ENCODE data around the gene INPP5B. TPM values are rescaled to one million over a fixed set of nuclear protein-coding genes. Genes with fewer than 3 reads are reported as not detected.

INPP5B gene
- total RNA-seq, 2 experiments from 2014 or later: 31.5 to 33.8 TPM

GRCh38 chr1:37958690-37959089, 11.8 kb upstream of the INPP5B start:
- CTCF ChIA-PET: interaction anchor here (1.7 kb wide), 1 partner anchor 10 kb away, joined by 7 read pairs; no protein-coding TSS in a partner anchor
- no peak for DNase-seq
- Mint-ChIP-seq H3K27me3 (no peaks in the 10 kb centered on the region), H3K4me3 (no peak overlapping the region), H3K4me1 (no peaks in the 10 kb centered on the region), H3K36me3 (ENCODE audit: low read depth) (peaks cover 36% of the 10 kb centered on the region), H3K27ac (no peak overlapping the region), H3K9me3 (no peaks in the 10 kb centered on the region)
- POLR2A ChIA-PET: no interaction called here

- Mint-ChIP-seq H3K9me3 (no peaks in the 10 kb centered on the region), H3K36me3 (ENCODE audit: low read depth) (peaks cover 28% of the 10 kb centered on the region), H3K4me1 (no peaks in the 10 kb centered on the region), H3K4me3 (no peak overlapping the region), H3K27me3 (no peaks in the 10 kb centered on the region), H3K27ac (no peak overlapping the region)
- CTCF ChIA-PET: interaction anchor here (0.6 to 1.1 kb wide), 2 partner anchors 8 to 19 kb away, joined by 4 to 5 read pairs; no protein-coding TSS in a partner anchor
- POLR2A ChIA-PET: no interaction called here
- DNase-seq: no peak
Measured at GRCh38 chr1:37955685-37956084, 8.8 kb upstream of the INPP5B start.

GRCh38 chr1:37954316-37954971, 7.6 kb upstream of the INPP5B start:
- H3K9me3 Mint-ChIP-seq: no peaks in the 10 kb centered on the region
- no peak overlapping the region for H3K27ac Mint-ChIP-seq
- ChIA-PET CTCF (interaction anchor here (0.6 to 1.1 kb wide), 3 partner anchors 10 to 113 kb away, joined by 3 to 4 read pairs (median 4); no protein-coding TSS in a partner anchor), POLR2A (no interaction called here)
- no peaks in the 10 kb centered on the region for H3K27me3 Mint-ChIP-seq
- DNase-seq: no peak
- no peak overlapping the region for H3K4me3 Mint-ChIP-seq
- peaks cover 23% of the 10 kb centered on the region for H3K36me3 Mint-ChIP-seq (ENCODE audit: low read depth)
- H3K4me1 Mint-ChIP-seq: no peaks in the 10 kb centered on the region

GRCh38 chr1:37952738-37953137, 5.9 kb upstream of the INPP5B start:
- ChIA-PET POLR2A (no interaction called here), CTCF (no interaction called here)
- H3K27me3 Mint-ChIP-seq: no peaks in the 10 kb centered on the region
- no peaks in the 10 kb centered on the region for H3K4me1 Mint-ChIP-seq
- no peak overlapping the region for H3K4me3 Mint-ChIP-seq
- H3K36me3 Mint-ChIP-seq (ENCODE audit: low read depth): peaks cover 12% of the 10 kb centered on the region
- DNase-seq: no peak
- peak overlapping the region; percentile 0 for H3K27ac Mint-ChIP-seq
- H3K9me3 Mint-ChIP-seq: no peaks in the 10 kb centered on the region

GRCh38 chr1:37951783-37952624, 5.2 kb upstream of the INPP5B start:
- Mint-ChIP-seq H3K27ac (peak overlapping the region; percentile 41), H3K9me3 (no peaks in the 10 kb centered on the region), H3K27me3 (no peaks in the 10 kb centered on the region), H3K4me1 (peaks cover 6% of the 10 kb centered on the region), H3K4me3 (no peak overlapping the region), H3K36me3 (ENCODE audit: low read depth) (peaks cover 7% of the 10 kb centered on the region)
- CTCF ChIA-PET: interaction anchor here (0.5 to 1.5 kb wide), 2 partner anchors 12 to 24 kb away, joined by 3 to 4 read pairs; no protein-coding TSS in a partner anchor
- POLR2A ChIA-PET: no interaction called here
- no peak for DNase-seq

- CTCF ChIA-PET: interaction anchor here (0.5 to 1.5 kb wide), 3 partner anchors 13 to 1637 kb away, joined by 3 to 4 read pairs (median 3); no protein-coding TSS in a partner anchor
Measured at GRCh38 chr1:37951041-37951782, 4.4 kb upstream of the INPP5B start.

GRCh38 chr1:37949524-37950152, 2.8 kb upstream of the INPP5B start:
- peaks cover 22% of the 10 kb centered on the region for H3K4me1 Mint-ChIP-seq
- ChIA-PET CTCF (interaction anchor here (1.7 to 2.9 kb wide), 5 partner anchors 8 to 17 kb away, joined by 5 to 17 read pairs (median 6); no protein-coding TSS in a partner anchor), POLR2A (no interaction called here)
- H3K9me3 Mint-ChIP-seq: no peaks in the 10 kb centered on the region
- H3K27ac Mint-ChIP-seq: no peak overlapping the region
- no peak for DNase-seq
- H3K4me3 Mint-ChIP-seq: no peak overlapping the region
- no peaks in the 10 kb centered on the region for H3K36me3 Mint-ChIP-seq (ENCODE audit: low read depth)
- H3K27me3 Mint-ChIP-seq: no peaks in the 10 kb centered on the region

More at GRCh38 chr1:37951041-37951782, 4.4 kb upstream of the INPP5B start:
- POLR2A ChIA-PET: no interaction called here
- Mint-ChIP-seq H3K27ac (no peak overlapping the region), H3K9me3 (no peaks in the 10 kb centered on the region), H3K27me3 (no peaks in the 10 kb centered on the region), H3K4me3 (no peak overlapping the region), H3K36me3 (ENCODE audit: low read depth) (peaks cover 4% of the 10 kb centered on the region), H3K4me1 (peaks cover 13% of the 10 kb centered on the region)
- DNase-seq: no peak

GRCh38 chr1:37948841-37949240, 2.0 kb upstream of the INPP5B start:
- H3K9me3 Mint-ChIP-seq: no peaks in the 10 kb centered on the region
- ChIA-PET POLR2A (no interaction called here), CTCF (interaction anchor here (1.7 to 2.9 kb wide), 5 partner anchors 9 to 16 kb away, joined by 5 to 17 read pairs (median 6); no protein-coding TSS in a partner anchor)
- H3K36me3 Mint-ChIP-seq (ENCODE audit: low read depth): peaks cover under 1% of the 10 kb centered on the region
- H3K27me3 Mint-ChIP-seq: no peaks in the 10 kb centered on the region
- peaks cover 22% of the 10 kb centered on the region for H3K4me1 Mint-ChIP-seq
- no peak overlapping the region for H3K4me3 Mint-ChIP-seq
- no peak for DNase-seq
- no peak overlapping the region for H3K27ac Mint-ChIP-seq

- ChIA-PET CTCF (interaction anchor here (1.7 to 2.9 kb wide), 3 partner anchors 9 to 16 kb away, joined by 6 to 17 read pairs (median 7); no protein-coding TSS in a partner anchor), POLR2A (no interaction called here)
- no peaks in the 10 kb centered on the region for H3K27me3 Mint-ChIP-seq
- H3K4me3 Mint-ChIP-seq: no peak overlapping the region
- peak overlapping the region; percentile 11 for H3K27ac Mint-ChIP-seq
- H3K4me1 Mint-ChIP-seq: peaks cover 22% of the 10 kb centered on the region
- DNase-seq: no peak
- H3K36me3 Mint-ChIP-seq (ENCODE audit: low read depth): peaks cover 3% of the 10 kb centered on the region
- H3K9me3 Mint-ChIP-seq: no peaks in the 10 kb centered on the region
Measured at GRCh38 chr1:37948166-37948565, 1.3 kb upstream of the INPP5B start.

- Mint-ChIP-seq H3K4me3 (peak overlapping the region; percentile 99), H3K9me3 (no peaks in the 10 kb centered on the region), H3K36me3 (ENCODE audit: low read depth) (peaks cover 4% of the 10 kb centered on the region), H3K27me3 (no peaks in the 10 kb centered on the region), H3K27ac (peak overlapping the region; percentile 99), H3K4me1 (peaks cover 22% of the 10 kb centered on the region)
- DNase-seq: no peak
- ChIA-PET CTCF (interaction anchor here (0.7 to 2.9 kb wide), 4 partner anchors 9 to 42 kb away, joined by 5 to 17 read pairs (median 6); no protein-coding TSS in a partner anchor), POLR2A (no interaction called here)
Measured at GRCh38 chr1:37947364-37947763, 511 bp upstream of the INPP5B start.

GRCh38 chr1:37945743-37946702, 830 bp downstream of the INPP5B start:
- ChIA-PET POLR2A (no interaction called here), CTCF (interaction anchor here (1.6 kb wide), 1 partner anchor 43 kb away, joined by 5 read pairs; no protein-coding TSS in a partner anchor)
- Mint-ChIP-seq H3K4me1 (peaks cover 22% of the 10 kb centered on the region), H3K36me3 (ENCODE audit: low read depth) (peaks cover 4% of the 10 kb centered on the region), H3K9me3 (no peaks in the 10 kb centered on the region), H3K27me3 (no peaks in the 10 kb centered on the region), H3K4me3 (peak overlapping the region; percentile 99), H3K27ac (peak overlapping the region; percentile 99)
- DNase-seq: no peak
